Fibroblast of peridontal ligament (primary cell): ENCODE measurements around the gene CNTN4.

Experiments
- DNase-seq: peaks from one replicate; pipeline ENCODE4 v3.0.0-alpha.2; 2010; ENCODE audit errors: extremely low read depth

CNTN4 gene

DNA sequence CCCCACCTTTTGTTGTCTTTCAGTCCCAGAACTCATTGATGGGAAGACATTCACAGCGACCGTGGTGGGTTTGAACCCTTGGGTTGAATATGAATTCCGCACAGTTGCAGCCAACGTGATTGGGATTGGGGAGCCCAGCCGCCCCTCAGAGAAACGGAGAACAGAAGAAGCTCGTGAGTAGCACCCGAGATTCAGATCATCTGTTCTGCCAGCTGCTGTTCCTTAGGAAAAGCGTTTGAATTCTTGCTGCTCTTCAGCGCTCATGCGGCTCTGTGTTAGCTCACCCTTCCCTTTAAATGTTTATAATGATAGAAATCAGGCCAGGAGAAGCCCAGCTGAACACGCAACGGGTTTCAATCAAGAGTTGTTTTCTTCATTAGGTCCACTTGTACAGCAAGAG, 938.5 kb downstream of the CNTN4 start:
- no peak for DNase-seq

DNA sequence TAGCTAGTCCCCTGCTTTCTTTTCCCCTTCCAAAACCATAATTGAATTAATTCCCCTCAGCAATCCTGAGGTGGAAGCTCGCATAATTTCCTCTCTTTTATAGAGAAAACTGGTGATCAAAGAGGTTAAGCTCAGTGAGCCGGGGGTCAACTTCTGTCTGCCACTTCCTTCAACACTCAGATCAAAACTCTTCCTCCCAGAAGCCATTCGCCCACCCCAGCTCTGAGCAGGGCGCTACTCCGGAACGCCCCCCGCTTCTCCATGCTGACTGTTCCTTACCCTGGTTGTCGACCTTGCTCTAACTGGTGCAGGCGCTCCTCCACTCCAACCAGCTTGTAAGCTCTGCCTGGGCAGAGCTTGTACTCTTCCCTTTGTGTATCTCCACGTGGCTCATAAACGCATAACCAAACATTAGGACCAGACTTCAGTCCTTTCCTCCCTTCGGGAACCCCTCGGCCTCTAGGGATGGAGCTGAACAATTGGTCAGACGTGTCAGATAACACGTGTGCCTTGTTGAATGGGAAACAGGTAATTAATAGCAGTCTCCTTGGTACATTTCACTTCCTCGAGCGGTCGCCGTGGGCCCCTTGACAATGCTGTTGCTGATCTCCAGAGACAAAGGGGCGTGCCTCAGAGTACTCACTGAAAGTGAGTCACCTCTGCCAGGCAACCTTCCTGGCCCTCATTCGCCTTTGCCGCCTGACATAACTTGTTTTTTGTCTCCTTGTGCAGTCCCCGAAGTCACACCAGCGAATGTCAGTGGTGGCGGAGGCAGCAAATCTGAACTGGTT, 939.7 kb downstream of the CNTN4 start:
- no peak for DNase-seq

DNA sequence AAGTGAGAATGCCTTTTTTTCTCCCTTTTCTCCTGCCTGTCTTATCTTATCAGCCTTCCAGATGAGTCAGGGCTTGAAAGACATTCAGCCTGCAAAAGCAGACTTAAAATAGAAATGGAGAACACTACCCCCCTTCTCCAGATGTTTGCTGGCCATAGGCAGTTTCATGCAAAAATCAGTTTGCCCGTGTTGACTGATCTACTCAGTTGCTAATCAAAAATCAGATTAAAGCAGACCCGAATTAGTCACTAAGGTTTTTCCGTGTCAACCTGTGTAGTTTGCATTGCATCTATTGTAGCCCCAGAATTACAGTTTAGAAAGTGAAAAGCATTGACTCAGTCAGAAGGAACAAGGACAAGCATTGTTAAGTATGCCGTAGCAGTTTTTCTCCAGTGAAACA, 955.3 kb downstream of the CNTN4 start:
- no peak for DNase-seq

DNA sequence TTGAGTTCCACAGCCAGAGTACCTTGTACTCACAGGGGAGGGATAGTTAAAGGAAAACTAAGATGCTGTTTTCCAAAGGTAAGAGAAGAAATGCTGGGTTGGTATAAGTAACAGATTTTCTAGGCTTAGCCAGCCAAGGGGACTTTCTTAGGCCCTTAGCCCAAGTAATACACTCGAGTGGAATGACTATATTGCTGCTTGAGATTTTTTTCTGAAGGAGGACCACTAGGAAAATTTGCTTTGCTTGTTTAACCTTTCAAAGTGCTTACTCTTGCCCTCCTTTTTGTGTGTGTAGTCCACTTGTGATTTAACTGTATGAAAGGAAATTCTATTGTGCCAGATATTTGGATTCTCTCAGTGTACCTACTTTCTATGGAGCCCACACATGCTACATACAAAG, 961.0 kb downstream of the CNTN4 start:
- no peak for DNase-seq

DNA sequence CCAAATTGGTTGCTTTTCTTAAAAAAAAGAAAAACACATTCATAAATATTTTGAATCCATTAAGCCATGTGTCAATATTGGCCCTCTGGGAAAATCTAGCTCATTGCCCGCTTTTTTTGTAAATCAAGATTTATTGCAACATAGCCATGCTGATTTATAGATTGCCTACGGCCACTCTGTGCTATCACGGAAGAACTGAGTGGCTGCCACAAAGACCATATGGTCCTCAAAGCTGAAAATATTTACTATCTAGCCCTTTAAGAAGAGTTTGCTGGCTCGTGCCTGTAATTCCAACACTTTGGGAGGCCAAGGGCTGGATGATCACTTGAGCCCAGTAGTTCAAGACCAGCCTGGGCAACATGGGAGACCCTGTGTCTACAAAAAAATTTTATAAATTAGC, 965.6 kb downstream of the CNTN4 start:
- no peak for DNase-seq

DNA sequence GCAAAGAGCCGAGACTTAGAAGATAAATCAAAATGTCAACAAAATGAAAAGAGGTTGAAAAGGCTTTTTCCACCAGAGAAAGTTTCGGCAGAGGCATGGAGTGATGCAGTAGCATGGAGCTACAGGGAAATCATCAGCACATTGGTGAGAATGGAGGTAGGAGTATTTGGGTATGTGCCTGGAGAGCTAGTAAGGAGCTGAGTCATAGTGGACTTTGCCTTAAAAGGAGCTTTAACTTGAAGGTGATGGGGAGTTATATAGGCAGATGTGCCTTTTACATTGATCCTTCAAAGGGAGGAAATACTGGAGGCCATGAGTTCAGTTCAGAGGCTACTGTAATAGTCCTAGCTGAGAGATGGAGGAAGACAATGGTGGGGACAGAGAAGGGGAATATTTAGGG, 967.2 kb downstream of the CNTN4 start:
- DNase-seq = no peak

DNA sequence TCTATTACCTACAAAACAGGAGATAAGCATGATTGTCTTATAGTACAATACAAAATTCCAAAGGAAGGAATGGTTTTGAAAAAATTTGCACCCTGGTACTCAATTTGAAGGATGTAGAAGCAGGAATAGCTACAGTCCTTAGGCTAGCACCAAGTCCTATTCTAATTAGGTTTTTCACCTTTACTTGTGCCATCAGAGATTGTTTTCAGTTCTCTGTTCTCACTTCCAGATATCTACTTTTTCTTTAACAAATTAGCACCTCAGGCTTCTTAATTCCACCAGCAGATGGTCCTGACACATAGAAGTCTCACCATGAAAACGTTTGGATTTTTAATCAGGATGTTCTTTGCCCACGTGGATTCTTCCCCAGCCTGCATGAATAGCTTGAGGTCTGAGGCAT, 967.7 kb downstream of the CNTN4 start:
- DNase-seq = no peak

DNA sequence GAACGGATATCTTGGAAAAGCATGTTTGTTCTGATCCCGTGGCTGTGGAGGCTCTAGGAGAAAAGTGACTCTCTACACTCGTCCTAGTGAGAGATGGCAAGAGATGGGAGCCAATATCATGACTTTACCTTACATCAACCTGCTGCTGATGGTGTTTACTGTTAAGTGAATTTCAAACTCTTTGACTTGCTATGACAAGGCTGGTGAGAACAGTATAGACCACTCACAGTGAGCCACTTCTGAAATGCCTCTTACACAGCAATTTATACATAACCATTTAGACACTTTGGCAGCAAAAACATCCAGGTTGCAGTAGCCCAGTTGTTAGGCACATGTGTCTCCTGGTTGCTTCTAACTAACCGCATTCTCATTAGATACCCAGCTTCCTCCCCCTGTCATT, 968.2 kb downstream of the CNTN4 start:
- no peak for DNase-seq

DNA sequence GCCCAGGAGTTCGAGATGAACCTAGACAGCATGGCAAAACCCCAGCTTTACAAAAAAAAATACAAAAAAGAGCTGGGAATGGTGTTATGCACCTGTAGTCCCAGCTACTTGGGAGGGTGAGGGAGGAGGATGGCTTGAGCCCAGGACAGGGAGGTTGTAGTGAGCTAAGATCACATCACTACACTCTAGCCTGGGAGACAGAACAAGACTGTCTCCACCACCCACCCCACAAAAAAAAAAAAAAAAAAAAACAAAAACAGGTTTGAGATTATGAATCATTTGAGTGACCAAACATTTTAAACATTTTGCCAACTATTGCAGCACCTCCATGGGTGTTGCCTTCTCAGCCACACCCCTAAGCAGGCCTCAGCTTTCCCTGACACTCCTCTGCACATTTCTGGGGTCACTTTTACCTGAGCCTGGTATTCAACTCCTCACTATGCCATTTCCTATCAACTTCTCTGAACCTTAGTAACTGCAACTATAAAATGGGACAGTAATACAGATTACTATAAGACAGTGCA, 969.8 kb downstream of the CNTN4 start:
- no peak for DNase-seq

DNA sequence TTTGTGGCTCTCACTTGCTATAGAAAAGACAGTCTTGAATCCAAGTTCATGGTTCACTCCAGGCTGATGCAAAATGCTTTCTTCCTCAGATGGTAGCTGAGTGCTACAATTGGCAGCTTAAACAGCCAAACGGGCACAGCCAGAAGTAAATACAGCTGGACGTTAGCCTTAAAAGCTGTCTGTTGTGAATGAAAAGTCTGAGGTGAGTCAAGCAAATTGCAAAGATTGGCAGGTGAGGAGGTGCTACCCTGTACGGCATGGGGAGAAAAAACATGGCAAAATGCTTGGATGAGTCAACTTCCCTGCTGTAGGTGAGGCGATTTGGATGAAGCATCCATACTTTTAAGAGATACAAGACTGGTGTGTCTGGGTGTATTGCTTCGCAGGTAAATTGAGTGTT, 971.1 kb downstream of the CNTN4 start:
- DNase-seq = no peak

DNA sequence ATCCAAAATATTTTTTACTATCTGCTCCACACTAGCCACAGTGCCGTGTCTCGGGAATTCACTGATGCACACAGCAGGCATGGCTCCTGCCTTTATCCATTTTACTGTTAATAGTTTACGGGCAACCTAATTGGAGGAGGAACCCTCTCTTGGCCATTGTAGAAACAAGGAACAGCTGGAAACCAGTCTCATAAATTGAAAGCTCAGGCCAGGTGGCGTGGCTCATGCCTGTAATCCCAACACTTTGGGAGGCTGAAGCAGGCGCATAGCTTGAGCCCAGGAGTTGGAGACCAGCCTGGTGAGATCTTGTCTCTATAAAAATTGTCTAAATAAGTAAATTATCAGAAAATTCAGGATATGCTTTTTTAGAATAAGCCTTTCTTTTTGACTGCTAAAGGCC, 972.5 kb downstream of the CNTN4 start:
- no peak for DNase-seq

DNA sequence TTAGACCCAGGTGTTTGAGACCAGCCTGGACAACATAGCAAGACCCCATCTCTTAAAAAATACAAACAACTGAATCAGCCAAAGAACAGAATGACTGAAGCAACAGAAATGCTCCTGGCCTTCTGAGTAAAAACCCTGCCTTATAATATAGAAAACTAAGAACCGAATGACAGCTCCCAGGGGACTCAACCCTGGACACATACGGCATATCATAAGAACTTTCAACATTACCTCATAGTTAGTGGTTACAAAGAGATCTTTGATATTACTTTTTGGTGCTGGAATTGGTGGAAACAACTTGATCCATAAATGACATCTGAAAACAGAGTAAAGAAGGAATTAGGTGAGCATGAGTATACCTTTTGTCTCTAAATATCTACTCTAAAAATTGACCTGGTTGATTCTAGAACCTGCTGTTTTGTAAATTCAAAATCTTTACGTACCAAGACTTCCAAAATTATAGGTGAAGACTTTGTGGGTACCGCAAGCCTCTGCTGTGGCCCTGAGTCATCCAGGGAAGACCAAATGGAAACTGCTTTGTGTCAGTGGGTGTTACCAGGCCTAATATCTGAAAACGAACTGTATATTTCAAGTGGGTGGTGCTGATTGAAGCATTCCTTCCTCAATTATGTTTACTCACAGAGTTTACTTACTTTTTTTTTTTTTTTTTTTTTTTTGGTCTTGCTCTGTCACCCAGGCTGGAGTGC, 976.0 kb downstream of the CNTN4 start:
- no peak for DNase-seq

DNA sequence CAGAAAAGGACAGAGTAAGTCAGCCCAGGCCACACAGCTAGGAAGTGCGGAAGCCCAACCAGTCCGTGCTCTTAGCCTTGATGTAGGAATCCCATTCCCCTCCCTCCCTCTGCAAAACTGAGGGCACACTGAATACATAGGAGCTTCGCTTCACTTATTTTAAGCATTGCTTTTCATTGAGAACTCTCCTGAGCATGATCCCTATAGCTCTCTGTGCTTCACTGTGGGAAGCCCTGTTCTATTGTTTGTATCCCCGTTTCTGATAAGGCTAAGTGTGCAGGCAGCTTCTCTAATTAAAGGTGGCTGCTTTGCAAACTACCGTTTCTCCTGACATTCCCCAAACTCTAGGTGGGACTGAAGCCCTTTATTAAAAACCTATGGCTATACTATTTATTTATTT, 981.6 kb downstream of the CNTN4 start:
- no peak for DNase-seq

DNA sequence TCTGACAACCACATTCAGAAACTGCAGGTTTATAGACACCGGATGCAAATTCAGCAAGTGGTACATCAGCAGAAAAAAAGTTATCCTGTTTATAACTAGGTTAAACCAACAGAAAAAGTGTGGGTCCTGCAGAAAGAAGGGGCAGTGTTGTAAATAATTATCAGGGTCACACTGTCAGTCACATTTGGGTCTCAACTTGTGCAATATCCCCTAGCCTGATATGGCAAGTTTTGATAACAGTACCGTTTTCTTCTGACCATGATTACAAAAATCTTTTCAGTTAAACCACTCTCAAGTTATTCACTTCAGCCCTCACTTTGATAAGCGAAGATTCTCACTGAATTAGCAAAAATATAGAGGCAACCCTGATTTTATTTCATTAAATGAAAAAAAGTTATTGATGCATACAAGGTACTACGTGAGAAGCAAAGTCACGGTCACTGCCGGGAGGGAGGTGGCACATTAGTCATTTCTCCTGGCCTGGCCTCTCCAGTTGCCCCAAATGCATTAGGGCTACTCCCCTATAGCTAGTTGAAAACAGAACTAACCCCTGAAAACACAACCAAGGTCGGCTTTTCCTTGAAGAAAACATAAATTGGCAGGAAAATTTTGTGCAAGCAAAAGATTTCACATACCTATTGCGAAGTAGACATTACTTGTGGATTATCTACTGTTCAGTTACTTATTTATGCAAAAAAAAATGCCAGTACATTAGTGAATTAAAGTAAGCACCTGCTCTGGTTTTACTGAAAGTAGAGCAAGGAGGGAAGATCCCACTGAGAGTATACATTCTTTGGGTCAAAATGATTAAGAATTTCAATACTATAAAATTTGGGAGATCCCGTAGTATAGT, 982.9 kb downstream of the CNTN4 start:
- DNase-seq = no peak

DNA sequence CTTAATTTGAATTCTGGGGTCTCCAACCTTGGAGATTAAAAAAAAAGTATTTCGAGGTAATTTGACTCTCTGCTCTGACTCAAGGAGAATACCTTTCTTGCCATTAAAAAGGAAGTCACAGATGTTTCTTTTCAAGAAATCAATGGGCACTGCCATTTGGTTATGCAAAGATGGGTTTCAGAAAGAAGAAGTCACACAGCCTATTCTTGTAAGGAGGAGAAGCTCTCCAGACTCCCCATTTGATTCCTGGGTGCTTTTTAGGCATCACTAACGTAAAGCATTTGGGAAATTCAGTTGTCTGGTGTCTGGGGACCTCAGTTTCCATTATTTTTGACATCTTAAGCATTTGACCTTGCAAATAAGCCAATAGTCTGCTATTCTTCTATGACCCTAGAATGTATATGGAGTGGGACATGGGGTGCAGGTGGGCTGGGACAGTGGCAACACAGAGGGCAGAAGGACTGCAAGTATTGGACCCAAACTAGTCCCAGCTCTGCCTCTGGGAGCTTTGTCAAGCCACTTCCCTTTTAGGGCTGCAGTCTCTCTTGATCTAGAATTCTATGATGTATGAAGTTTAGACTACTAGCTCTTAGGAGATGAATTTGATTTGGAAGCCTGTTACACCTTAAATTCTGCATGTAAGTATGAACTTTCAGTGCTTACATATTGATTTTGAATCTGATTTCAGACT, 983.7 kb downstream of the CNTN4 start:
- no peak for DNase-seq

DNA sequence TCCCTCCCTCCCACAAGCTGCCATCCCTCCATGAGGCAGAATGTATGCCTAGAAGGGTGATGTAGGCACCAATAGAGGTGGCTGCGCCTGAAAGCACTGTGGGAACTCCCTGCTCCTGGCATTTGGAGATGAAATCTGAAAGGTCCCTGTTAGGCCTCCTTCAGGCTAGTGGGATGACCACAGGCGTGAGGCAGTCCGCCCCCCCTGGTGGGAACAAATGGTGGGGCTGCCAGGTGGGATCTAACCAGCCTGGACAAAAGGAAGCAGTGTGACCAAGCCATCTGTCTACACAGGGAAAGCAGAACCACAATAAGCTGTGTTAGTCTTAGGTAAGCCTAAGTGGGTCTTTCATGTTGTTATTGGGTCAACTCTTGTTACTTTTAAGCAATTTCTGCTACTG, 986.2 kb downstream of the CNTN4 start:
- no peak for DNase-seq

DNA sequence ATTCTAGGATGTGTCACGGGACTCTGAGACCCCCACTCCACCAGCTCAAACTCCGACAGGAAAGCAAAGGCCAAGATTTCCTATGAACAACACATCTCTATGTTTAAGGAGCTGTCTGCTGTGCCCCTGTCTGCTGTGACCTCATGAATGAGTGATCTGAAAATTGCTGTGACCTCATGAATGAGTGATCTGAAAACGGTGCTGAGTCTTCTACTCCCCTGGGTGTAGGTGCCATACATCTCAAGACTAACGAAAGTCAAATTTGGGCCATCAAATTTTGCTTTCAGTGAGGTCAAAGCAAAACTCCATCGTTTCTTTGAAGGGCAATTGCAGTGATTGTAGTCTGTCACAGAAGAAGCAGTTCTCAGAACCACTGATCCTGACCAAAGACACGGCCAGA, 987.1 kb downstream of the CNTN4 start:
- no peak for DNase-seq

DNA sequence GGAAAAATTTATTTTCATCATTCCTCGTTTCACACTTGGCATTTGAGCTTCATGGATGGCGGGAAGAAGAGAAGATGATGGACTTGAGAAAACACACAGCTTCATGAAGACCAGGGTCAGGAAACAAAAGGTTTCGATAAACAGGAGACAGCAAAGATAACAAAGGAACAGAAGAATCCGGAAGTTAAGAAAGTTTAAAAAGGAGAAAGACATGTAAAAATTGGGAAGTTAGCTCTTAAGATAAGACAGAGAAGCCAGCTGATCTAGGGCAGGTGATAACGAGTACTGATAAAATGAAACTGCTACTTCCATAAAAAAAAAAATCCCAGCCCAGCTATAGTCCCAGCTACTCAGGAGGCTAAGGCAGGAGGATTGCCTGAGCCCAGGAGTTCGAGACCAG, 987.6 kb downstream of the CNTN4 start:
- no peak for DNase-seq

DNA sequence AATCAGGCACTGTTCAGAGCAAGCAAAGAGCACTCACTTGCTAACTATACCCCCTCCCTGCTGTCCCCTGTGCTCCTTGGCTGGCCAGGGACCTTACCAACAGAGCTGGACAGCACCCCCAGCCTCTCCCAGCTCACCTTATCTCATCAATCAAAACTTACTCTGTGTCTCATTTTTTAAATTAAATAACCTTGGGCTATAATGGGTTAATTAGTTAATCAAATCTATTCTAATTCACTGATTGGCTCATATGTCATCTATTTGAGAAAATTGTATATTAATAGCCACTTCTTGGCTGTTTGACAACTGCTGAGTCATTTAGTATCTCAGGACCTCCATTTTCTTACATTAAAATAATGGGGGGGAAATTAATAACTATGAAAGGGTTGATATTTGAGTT, 988.6 kb downstream of the CNTN4 start:
- DNase-seq = no peak

DNA sequence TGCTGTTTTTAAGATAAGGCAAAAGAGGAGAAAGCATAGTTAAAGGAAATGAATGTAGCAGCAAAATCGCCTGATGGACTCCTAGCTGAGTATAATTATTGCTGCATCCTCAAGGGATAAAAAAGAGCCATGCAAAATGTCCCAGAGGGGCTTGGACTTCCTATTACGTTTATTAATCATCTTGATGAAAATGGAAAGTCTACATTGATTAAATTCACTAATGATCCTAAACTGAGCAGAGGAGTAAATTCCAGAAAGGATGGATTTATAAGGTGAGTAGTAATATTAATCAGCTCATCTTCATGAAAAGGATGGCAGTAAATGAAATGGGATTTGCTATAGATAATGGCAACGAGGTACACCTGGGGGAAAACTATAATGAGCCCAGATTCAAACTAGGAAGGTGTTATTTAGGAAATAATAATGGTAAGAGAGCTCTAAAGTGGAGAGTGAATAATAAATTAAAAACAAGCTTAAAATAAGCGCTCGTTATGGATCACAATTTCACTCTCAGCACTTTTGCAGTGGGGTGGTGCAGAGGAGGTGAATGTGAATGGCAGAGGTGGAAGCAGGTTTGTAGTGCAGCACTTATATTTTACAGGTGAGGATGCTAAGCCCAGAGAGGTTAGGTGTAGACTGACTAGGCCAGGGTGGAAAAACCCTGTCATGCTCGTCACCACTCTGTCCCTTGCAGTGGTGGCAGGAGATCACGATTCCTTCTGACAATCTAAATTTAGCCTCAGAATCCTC, 989.2 kb downstream of the CNTN4 start:
- DNase-seq = no peak

DNA sequence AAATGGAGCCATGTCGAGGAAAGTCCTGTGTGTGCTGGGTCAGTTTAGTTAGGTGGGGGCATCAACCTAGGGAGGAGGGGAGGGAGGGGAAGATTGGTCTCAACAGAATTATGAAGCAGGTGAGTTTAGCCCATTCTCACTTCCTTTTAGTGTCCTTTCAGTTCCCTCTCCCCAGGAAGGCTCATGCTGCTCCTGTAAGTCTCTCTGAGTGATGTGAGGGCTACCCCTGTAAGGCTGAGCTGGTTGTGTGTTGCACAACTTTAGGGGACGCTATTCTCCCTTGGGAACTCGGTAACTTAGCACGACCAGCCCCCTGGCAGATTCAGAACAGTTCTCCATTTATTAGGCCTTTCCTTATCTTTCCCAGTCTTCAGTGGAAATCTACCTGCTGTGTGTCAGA, 990.4 kb downstream of the CNTN4 start:
- DNase-seq = no peak
